WTC11 (cell line): ENCODE data around the gene RIMBP2. TPM values are rescaled to one million over a fixed set of nuclear protein-coding genes. Genes with fewer than 3 reads are reported as not detected.

Experiments used
- ATAC-seq: fragments of 200-7000 bp; cut with Tn5 transposase; 2 replicates; pipeline ENCODE4 v1.10.0; 2021; ENCODE audit warnings: mild to moderate bottlenecking, moderate library complexity
- CTCF ChIA-PET: fragments of 300-600 bp; sonication (Branson Sonifier 250); formaldehyde crosslinking; loops from one replicate; lab custom pipeline; 2021; ENCODE audit warnings: antibody characterized with exemption; lab: Charles Lee
- POLR2A ChIA-PET: fragments of 350-600 bp; sonication (Branson Sonifier 250); formaldehyde crosslinking; loops from one replicate; lab custom pipeline; 2021; ENCODE audit warnings: antibody characterized with exemption; lab: Charles Lee
- DNase-seq: peaks from one replicate; pipeline ENCODE4 v3.0.0; 2021; ENCODE audit warnings: low spot score
- H3K27ac Mint-ChIP-seq: 2 replicates; pipeline ENCODE4 v1.8.0; 2021; ENCODE audit warnings: mixed read lengths
- H3K27me3 Mint-ChIP-seq: 2 replicates; pipeline ENCODE4 v1.8.0; 2021; ENCODE audit warnings: low read depth, mild to moderate bottlenecking, moderate library complexity, mixed read lengths
- H3K36me3 Mint-ChIP-seq: 2 replicates; pipeline ENCODE4 v1.8.0; 2021; ENCODE audit warnings: mixed read lengths
- H3K4me1 Mint-ChIP-seq: 2 replicates; pipeline ENCODE4 v1.8.0; 2022; ENCODE audit warnings: mixed read lengths
- H3K4me3 Mint-ChIP-seq: 2 replicates; pipeline ENCODE4 v1.8.0; 2021; ENCODE audit warnings: mild to moderate bottlenecking, moderate library complexity, mixed read lengths
- H3K9me3 Mint-ChIP-seq: 2 replicates; pipeline ENCODE4 v1.8.0; 2021; ENCODE audit warnings: mixed read lengths
- ATF2 ChIP-seq: sonication (generic); formaldehyde crosslinking; IDR thresholded peaks from 2 replicates; pipeline ENCODE4 v1.8.1; 2022; ENCODE audit warnings: low read depth, missing genetic modification reagents, borderline replicate concordance
- EMX1 ChIP-seq: fragments of 250-450 bp; sonication (Bioruptor Pico); IDR thresholded peaks from 2 replicates; pipeline ENCODE4 v1.8.0; 2021; ENCODE audit warnings: mild to moderate bottlenecking
- ERG ChIP-seq: fragments of 250-450 bp; sonication (Bioruptor Pico); IDR thresholded peaks from 2 replicates; pipeline ENCODE4 v1.8.0; 2021; ENCODE audit warnings: mild to moderate bottlenecking
- FOXJ3 ChIP-seq: sonication (generic); formaldehyde crosslinking; IDR thresholded peaks from 2 replicates; pipeline ENCODE4 v1.9.0; 2021; ENCODE audit warnings: missing genetic modification reagents, mild to moderate bottlenecking, borderline replicate concordance
- GRHL2 ChIP-seq: fragments of 250-450 bp; sonication (Bioruptor Pico); IDR thresholded peaks from 2 replicates; pipeline ENCODE4 v1.8.0; 2022; ENCODE audit warnings: mild to moderate bottlenecking, moderate library complexity; ENCODE audit not compliant: insufficient replicate concordance, severe bottlenecking
- MAX ChIP-seq: sonication (generic); formaldehyde crosslinking; IDR thresholded peaks from 2 replicates; pipeline ENCODE4 v1.8.0; 2022; ENCODE audit warnings: mild to moderate bottlenecking, missing genetic modification reagents
- MXD4 ChIP-seq: fragments of 250-450 bp; sonication (Bioruptor Pico); IDR thresholded peaks from 2 replicates; pipeline ENCODE4 v1.8.0; 2021; ENCODE audit warnings: mild to moderate bottlenecking, moderate library complexity, borderline replicate concordance
- NR3C1 ChIP-seq: sonication (generic); formaldehyde crosslinking; conservative IDR thresholded peaks from 2 replicates; pipeline ENCODE4 v1.8.1; 2023; ENCODE audit warnings: low read depth, mild to moderate bottlenecking, missing genetic modification reagents
- PRDM15 ChIP-seq: sonication (generic); formaldehyde crosslinking; IDR thresholded peaks from 2 replicates; pipeline ENCODE4 v1.8.0; 2022; ENCODE audit warnings: missing genetic modification reagents
- SOX15 ChIP-seq: fragments of 250-450 bp; sonication (Bioruptor Pico); IDR thresholded peaks from 2 replicates; pipeline ENCODE4 v1.9.0; 2021; ENCODE audit warnings: mild to moderate bottlenecking
- TEAD1 ChIP-seq: sonication (generic); formaldehyde crosslinking; IDR thresholded peaks from 2 replicates; pipeline ENCODE4 v1.8.0; 2022; ENCODE audit warnings: mild to moderate bottlenecking, missing genetic modification reagents
- USF2 ChIP-seq: sonication (generic); formaldehyde crosslinking; IDR thresholded peaks from 2 replicates; pipeline ENCODE4 v1.8.1; 2023; ENCODE audit warnings: mild to moderate bottlenecking, missing genetic modification reagents, moderate library complexity
- ZNF219 ChIP-seq: sonication (generic); formaldehyde crosslinking; IDR thresholded peaks from 2 replicates; pipeline ENCODE4 v1.8.0; 2023; ENCODE audit warnings: missing genetic modification reagents, mild to moderate bottlenecking, borderline replicate concordance
- ZNF281 ChIP-seq: sonication (generic); formaldehyde crosslinking; IDR thresholded peaks from 2 replicates; pipeline ENCODE4 v1.8.0; 2023; ENCODE audit warnings: mild to moderate bottlenecking, missing genetic modification reagents
- ZNF317 ChIP-seq: sonication (generic); formaldehyde crosslinking; IDR thresholded peaks from 2 replicates; pipeline ENCODE4 v1.8.1; 2023; ENCODE audit warnings: low read depth, mild to moderate bottlenecking, moderate library complexity, missing genetic modification reagents, borderline replicate concordance
- ZNF396 ChIP-seq: fragments of 250-450 bp; sonication (Bioruptor Pico); IDR thresholded peaks from 2 replicates; pipeline ENCODE4 v1.8.0; 2021; ENCODE audit warnings: mild to moderate bottlenecking, moderate library complexity, borderline replicate concordance
- ZNF423 ChIP-seq: fragments of 250-450 bp; sonication (Bioruptor Pico); IDR thresholded peaks from 2 replicates; pipeline ENCODE4 v2.1.2; 2022; ENCODE audit warnings: mild to moderate bottlenecking, moderate library complexity
- ZSCAN18 ChIP-seq: fragments of 250-450 bp; sonication (Bioruptor Pico); IDR thresholded peaks from 2 replicates; pipeline ENCODE4 v2.1.2; 2022; ENCODE audit warnings: mild to moderate bottlenecking, moderate library complexity
- total RNA-seq: library from RNA; stranded (reverse); gene quantifications from 3 replicates; pipeline ENCODE4 v1.2.3, GENCODE V29; 2021

Gene RIMBP2
- total RNA-seq, 1 experiment from 2014 or later: 2.6 TPM

GRCh38 chr12:130468700-130469245, 247.3 kb downstream of the RIMBP2 start (continued):
- TF ChIP-seq PRDM15 (CRISPR knock-in tag) (no peak), GRHL2 (CRISPR knock-in tag) (no peak), MAX (no peak), ZNF281 (CRISPR knock-in tag) (no peak), ERG (CRISPR knock-in tag) (no peak)
- TF ChIP-seq, all 79 proteins: peak for 0

GRCh38 chr12:130468186-130468585, 247.9 kb downstream of the RIMBP2 start:
- CTCF ChIA-PET: no interaction called here
- peaks cover 14% of the 10 kb centered on the region for H3K9me3 Mint-ChIP-seq
- no peak for ATAC-seq

GRCh38 chr12:130465626-130466025, 250.5 kb downstream of the RIMBP2 start:
- Mint-ChIP-seq H3K27ac (no peak overlapping the region), H3K4me1 (peaks cover 16% of the 10 kb centered on the region), H3K9me3 (peaks cover 14% of the 10 kb centered on the region), H3K36me3 (peaks cover 11% of the 10 kb centered on the region), H3K4me3 (no peak overlapping the region), H3K27me3 (peaks cover 5% of the 10 kb centered on the region; the same call in 1 of the 2 replicates)
- ChIA-PET POLR2A (no interaction called here), CTCF (interaction anchor here (1.2 kb wide), 1 partner anchor 283 kb away, joined by 4 read pairs; no protein-coding TSS in a partner anchor)
- DNase-seq (no peak), ATAC-seq (no peak)
- TF ChIP-seq MXD4 (CRISPR knock-in tag): no peak
- TF ChIP-seq FOXJ3 (CRISPR knock-in tag): no peak
- TF ChIP-seq NR3C1 (CRISPR knock-in tag): no peak
- no peak for TF ChIP-seq ZNF423
- no peak for TF ChIP-seq ERG (CRISPR knock-in tag)
- TF ChIP-seq TEAD1 (CRISPR knock-in tag): no peak
- no peak for TF ChIP-seq MAX
- TF ChIP-seq EMX1 (CRISPR knock-in tag): no peak
- TF ChIP-seq ZSCAN18: no peak

More at GRCh38 chr12:130468186-130468585, 247.9 kb downstream of the RIMBP2 start:
- DNase-seq: no peak
- no peak overlapping the region for H3K4me3 Mint-ChIP-seq
- peaks cover 11% of the 10 kb centered on the region for H3K36me3 Mint-ChIP-seq
- no peak overlapping the region for H3K27ac Mint-ChIP-seq
- POLR2A ChIA-PET: no interaction called here
- peaks cover 16% of the 10 kb centered on the region for H3K4me1 Mint-ChIP-seq
- peaks cover 5% of the 10 kb centered on the region; the same call in 1 of the 2 replicates for H3K27me3 Mint-ChIP-seq
- no peak for TF ChIP-seq ZNF219
- TF ChIP-seq ATF2 (CRISPR knock-in tag): no peak
- no peak for TF ChIP-seq ZNF396 (CRISPR knock-in tag)
- no peak for TF ChIP-seq SOX15 (CRISPR knock-in tag)
- no peak for TF ChIP-seq ZNF317 (CRISPR knock-in tag)
- no peak for TF ChIP-seq USF2 (CRISPR knock-in tag)
